ENCODE measurements around the gene GGACT.

GGACT gene

GRCh38 chr13:100534911-100535310 is 53.7 kb downstream of the GGACT start:
- no peaks in the 10 kb centered on the region for H3K9me3 ChIP-seq (ENCODE audit: insufficient read depth, low read depth, low read length)
- H3K36me3 ChIP-seq (ENCODE audit: insufficient read depth, low read depth, low read length): peaks cover 3% of the 10 kb centered on the region; the same call in 1 of the 2 replicates
- no peaks in the 10 kb centered on the region for H3K27me3 ChIP-seq (ENCODE audit: insufficient read depth, low read length)
- no peak overlapping the region for H3K9ac ChIP-seq (ENCODE audit: low read depth, low read length)
- H3K27ac ChIP-seq (ENCODE audit: low read length): no peak overlapping the region
- H3K4me3 ChIP-seq (ENCODE audit: low read length): no peak overlapping the region
- peaks cover 12% of the 10 kb centered on the region; the same call in 1 of the 2 replicates for H3K4me1 ChIP-seq (ENCODE audit: insufficient read depth, low read length)

DNA sequence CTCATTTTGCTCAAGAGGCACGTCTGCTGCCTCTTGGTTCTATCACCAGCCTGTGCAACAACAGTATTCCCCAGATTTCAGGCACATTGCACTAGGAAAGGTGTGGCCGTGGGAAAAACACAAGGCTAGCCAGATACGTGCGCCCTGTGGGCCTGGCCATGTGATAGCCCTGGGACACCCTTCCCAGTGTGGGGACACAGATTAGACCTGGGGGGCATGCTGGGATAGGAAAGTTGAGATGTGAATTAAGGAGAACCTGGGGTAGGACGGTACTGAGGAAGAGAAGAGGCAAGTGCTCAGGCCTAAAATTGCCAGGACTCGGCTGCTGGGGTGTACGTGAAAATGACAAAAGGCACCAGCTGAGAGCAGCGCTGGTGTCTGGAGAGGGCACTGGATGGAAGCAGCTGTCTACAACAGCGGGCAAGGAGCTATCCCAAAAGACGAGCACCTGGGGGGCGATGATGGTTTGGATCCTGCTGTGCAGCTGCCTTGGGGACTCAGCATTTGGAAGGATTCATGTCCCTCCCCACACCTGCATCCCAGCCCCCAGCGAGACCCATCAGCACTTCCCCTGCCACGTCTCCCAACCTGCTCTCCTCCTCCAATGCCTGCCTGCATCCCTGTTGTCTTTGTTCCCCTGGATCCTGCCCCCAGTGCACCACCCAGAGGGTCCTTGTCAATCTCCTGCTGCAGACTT is 54.3 kb downstream of the GGACT start:
- H3K36me3 ChIP-seq (ENCODE audit: insufficient read depth, low read depth, low read length): peaks cover 5% of the 10 kb centered on the region; the same call in 1 of the 2 replicates
- no peak overlapping the region for H3K9ac ChIP-seq (ENCODE audit: low read depth, low read length)
- peaks cover 13% of the 10 kb centered on the region; the same call in 1 of the 2 replicates for H3K4me1 ChIP-seq (ENCODE audit: insufficient read depth, low read length)
- no peaks in the 10 kb centered on the region for H3K9me3 ChIP-seq (ENCODE audit: insufficient read depth, low read depth, low read length)
- H3K4me3 ChIP-seq (ENCODE audit: low read length): no peak overlapping the region
- H3K27ac ChIP-seq (ENCODE audit: low read length): no peak overlapping the region
- no peaks in the 10 kb centered on the region for H3K27me3 ChIP-seq (ENCODE audit: insufficient read depth, low read length)

DNA sequence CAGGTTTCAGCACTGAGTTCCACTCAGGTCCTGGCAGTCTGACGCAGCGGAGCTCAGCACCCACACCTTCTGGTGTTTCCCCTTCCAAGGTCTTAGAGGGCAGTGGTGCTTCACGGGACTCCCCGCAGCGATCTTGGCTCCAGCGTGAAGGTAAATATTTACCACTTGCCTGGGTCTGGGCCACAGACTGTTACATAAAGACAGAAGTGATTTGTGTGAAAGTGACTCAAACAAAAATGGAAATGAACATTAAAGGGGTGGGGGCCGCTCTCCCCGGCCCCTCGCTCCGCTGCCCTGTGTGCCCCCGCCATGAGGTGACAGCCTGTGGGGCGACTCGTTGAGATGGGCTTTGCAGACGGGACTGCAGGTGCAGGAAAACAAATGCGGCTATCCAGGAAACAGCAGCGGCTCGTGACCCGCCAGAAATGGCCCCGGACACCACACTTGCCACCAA is 55.0 kb downstream of the GGACT start:
- Histone ChIP-seq H3K27me3 (ENCODE audit: insufficient read depth, low read length) (no peaks in the 10 kb centered on the region), H3K4me3 (ENCODE audit: low read length) (no peak overlapping the region), H3K27ac (ENCODE audit: low read length) (no peak overlapping the region)

DNA sequence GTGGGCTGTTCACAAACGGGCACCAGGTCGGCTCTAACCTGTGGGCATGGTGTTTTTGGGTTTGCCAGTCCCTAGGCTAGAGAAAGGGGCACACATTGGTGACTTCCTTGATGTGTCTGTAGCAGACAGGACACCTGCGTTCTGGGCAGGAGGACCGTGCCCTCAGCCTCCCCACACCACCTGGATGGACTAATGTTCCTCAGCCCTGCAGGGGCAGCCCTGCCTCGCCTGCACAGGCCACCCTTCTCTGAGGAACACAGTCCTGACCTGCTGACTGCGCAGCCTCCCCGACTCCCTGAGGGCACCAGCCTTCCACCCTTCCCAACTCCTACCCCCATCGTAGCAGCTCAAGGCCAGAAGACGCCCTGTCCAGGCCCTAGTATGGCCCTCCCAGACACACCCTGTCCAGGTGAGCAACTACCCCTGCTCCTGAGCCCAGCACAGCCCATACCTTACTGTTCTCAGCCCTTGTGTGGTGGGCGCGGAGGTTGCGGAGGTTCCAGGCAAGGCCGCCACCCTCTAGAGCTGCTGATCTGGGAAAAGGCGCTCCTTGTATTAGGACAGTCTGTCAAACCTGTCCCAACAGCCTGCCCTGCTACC is 55.7 kb downstream of the GGACT start:
- H3K27me3 ChIP-seq (ENCODE audit: insufficient read depth, low read length): no peaks in the 10 kb centered on the region
- H3K4me1 ChIP-seq (ENCODE audit: insufficient read depth, low read length): peaks cover 13% of the 10 kb centered on the region; the same call in 1 of the 2 replicates
- H3K9ac ChIP-seq (ENCODE audit: low read depth, low read length): no peak overlapping the region

More for the DNA sequence above, 55.0 kb downstream of the GGACT start:
- Histone ChIP-seq H3K36me3 (ENCODE audit: insufficient read depth, low read depth, low read length) (peaks cover 5% of the 10 kb centered on the region; the same call in 1 of the 2 replicates), H3K9ac (ENCODE audit: low read depth, low read length) (no peak overlapping the region), H3K9me3 (ENCODE audit: insufficient read depth, low read depth, low read length) (no peaks in the 10 kb centered on the region), H3K4me1 (ENCODE audit: insufficient read depth, low read length) (peaks cover 13% of the 10 kb centered on the region; the same call in 1 of the 2 replicates)

GRCh38 chr13:100532090-100532766 is 56.4 kb downstream of the GGACT start:
- H3K4me3 ChIP-seq (ENCODE audit: low read length): no peak overlapping the region
- no peak overlapping the region for H3K9ac ChIP-seq (ENCODE audit: low read depth, low read length)
- H3K9me3 ChIP-seq (ENCODE audit: insufficient read depth, low read depth, low read length): no peaks in the 10 kb centered on the region
- no peaks in the 10 kb centered on the region for H3K27me3 ChIP-seq (ENCODE audit: insufficient read depth, low read length)
- H3K36me3 ChIP-seq (ENCODE audit: insufficient read depth, low read depth, low read length): peaks cover 14% of the 10 kb centered on the region
- H3K4me1 ChIP-seq (ENCODE audit: insufficient read depth, low read length): peaks cover 13% of the 10 kb centered on the region; the same call in 1 of the 2 replicates
- no peak overlapping the region for H3K27ac ChIP-seq (ENCODE audit: low read length)

More for the DNA sequence above, 55.7 kb downstream of the GGACT start:
- no peak overlapping the region for H3K4me3 ChIP-seq (ENCODE audit: low read length)
- no peak overlapping the region for H3K27ac ChIP-seq (ENCODE audit: low read length)
- H3K9me3 ChIP-seq (ENCODE audit: insufficient read depth, low read depth, low read length): no peaks in the 10 kb centered on the region
- H3K36me3 ChIP-seq (ENCODE audit: insufficient read depth, low read depth, low read length): peaks cover 10% of the 10 kb centered on the region

DNA sequence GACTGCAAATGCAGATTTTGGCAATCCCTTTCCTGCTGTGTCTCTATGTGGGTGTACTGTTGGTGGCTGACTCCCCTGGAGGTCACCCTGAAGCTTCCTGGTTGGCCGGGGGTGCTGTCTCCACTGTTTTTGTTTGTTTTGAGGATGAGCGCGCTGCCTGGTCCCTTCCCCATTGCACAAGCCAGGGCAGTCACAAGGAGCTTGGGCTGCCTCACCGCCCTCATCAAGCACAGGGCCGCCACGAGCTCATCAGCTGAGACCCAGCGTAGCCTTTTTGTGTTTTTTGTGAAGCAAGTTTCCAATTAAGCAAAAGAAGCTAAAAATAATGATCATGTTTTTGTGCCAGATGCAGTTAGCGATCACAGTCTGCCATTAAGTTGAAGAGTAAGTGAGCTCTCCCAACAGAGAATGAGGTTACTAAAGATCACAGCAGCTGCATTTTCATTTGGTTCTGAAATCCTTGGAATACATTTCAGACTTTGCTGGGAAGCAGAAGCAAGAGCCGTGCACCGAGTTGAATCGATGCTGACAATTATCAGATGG is 57.8 kb downstream of the GGACT start:
- H3K9ac ChIP-seq (ENCODE audit: low read depth, low read length): no peak overlapping the region; the same call in 1 of the 2 replicates
- H3K27me3 ChIP-seq (ENCODE audit: insufficient read depth, low read length): no peaks in the 10 kb centered on the region
- no peaks in the 10 kb centered on the region for H3K9me3 ChIP-seq (ENCODE audit: insufficient read depth, low read depth, low read length)
- H3K27ac ChIP-seq (ENCODE audit: low read length): no peak overlapping the region
- no peak overlapping the region for H3K4me3 ChIP-seq (ENCODE audit: low read length)
- peaks cover 13% of the 10 kb centered on the region; the same call in 1 of the 2 replicates for H3K4me1 ChIP-seq (ENCODE audit: insufficient read depth, low read length)
- H3K36me3 ChIP-seq (ENCODE audit: insufficient read depth, low read depth, low read length): peaks cover 14% of the 10 kb centered on the region

- H3K4me3 ChIP-seq (ENCODE audit: low read length): no peak overlapping the region
- no peak overlapping the region for H3K27ac ChIP-seq (ENCODE audit: low read length)
- H3K9ac ChIP-seq (ENCODE audit: low read depth, low read length): no peak overlapping the region
- no peaks in the 10 kb centered on the region for H3K27me3 ChIP-seq (ENCODE audit: insufficient read depth, low read length)
- H3K9me3 ChIP-seq (ENCODE audit: insufficient read depth, low read depth, low read length): no peaks in the 10 kb centered on the region
- H3K36me3 ChIP-seq (ENCODE audit: insufficient read depth, low read depth, low read length): peaks cover 14% of the 10 kb centered on the region
- H3K4me1 ChIP-seq (ENCODE audit: insufficient read depth, low read length): peaks cover 13% of the 10 kb centered on the region; the same call in 1 of the 2 replicates
Observed at GRCh38 chr13:100529666-100530377, 58.8 kb downstream of the GGACT start.

DNA sequence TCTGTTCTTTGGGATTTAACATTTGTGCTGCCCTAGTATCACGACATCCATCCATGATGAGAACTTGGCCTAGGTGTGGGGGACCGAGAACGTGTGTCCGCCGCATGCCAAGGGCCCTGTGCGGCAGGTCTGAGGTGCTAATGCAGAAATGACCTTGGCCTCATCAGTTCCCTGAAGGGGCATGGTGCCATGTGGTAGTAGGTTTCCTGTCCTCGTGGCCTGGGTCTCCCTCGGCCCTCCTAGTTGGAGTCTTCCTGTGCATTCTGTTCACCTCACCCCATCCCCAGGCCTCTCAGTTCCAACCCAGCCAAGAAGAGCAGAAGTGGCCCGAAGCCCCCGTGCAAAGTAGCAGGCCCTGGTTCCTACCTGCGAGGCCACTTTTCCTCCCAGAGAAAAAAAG is 59.8 kb downstream of the GGACT start:
- Histone ChIP-seq H3K4me1 (ENCODE audit: insufficient read depth, low read length) (peaks cover 13% of the 10 kb centered on the region; the same call in 1 of the 2 replicates), H3K4me3 (ENCODE audit: low read length) (no peak overlapping the region), H3K27me3 (ENCODE audit: insufficient read depth, low read length) (no peaks in the 10 kb centered on the region), H3K27ac (ENCODE audit: low read length) (no peak overlapping the region), H3K9me3 (ENCODE audit: insufficient read depth, low read depth, low read length) (no peaks in the 10 kb centered on the region), H3K36me3 (ENCODE audit: insufficient read depth, low read depth, low read length) (peaks cover 14% of the 10 kb centered on the region), H3K9ac (ENCODE audit: low read depth, low read length) (no peak overlapping the region)

DNA sequence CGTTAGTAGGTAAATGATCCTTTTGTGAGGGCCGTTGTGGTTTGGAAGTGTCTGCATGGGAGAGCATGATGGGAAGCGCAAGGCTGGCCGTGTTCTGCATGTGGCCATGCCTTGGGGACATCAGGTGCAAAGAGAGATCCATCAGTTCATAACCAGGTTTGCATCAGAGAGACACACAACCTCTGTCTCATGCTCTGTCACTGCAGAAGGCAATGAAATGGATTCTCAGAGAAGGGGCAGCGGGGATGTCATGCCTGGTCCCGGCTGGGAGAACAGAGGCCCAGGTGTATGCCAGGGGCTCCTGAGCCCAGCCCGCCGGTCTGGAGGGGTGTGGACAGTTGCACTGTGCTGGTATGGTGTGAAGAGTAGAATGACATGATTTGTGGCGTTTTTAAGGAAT is 60.2 kb downstream of the GGACT start:
- Histone ChIP-seq H3K27me3 (ENCODE audit: insufficient read depth, low read length) (no peaks in the 10 kb centered on the region), H3K9me3 (ENCODE audit: insufficient read depth, low read depth, low read length) (no peaks in the 10 kb centered on the region), H3K36me3 (ENCODE audit: insufficient read depth, low read depth, low read length) (peaks cover 14% of the 10 kb centered on the region), H3K9ac (ENCODE audit: low read depth, low read length) (no peak overlapping the region), H3K27ac (ENCODE audit: low read length) (no peak overlapping the region), H3K4me1 (ENCODE audit: insufficient read depth, low read length) (peaks cover 13% of the 10 kb centered on the region; the same call in 1 of the 2 replicates), H3K4me3 (ENCODE audit: low read length) (no peak overlapping the region)

GRCh38 chr13:100527644-100528043 is 60.9 kb downstream of the GGACT start:
- Histone ChIP-seq H3K4me3 (ENCODE audit: low read length) (no peak overlapping the region), H3K27me3 (ENCODE audit: insufficient read depth, low read length) (no peaks in the 10 kb centered on the region), H3K36me3 (ENCODE audit: insufficient read depth, low read depth, low read length) (peaks cover 14% of the 10 kb centered on the region), H3K27ac (ENCODE audit: low read length) (no peak overlapping the region), H3K9me3 (ENCODE audit: insufficient read depth, low read depth, low read length) (no peaks in the 10 kb centered on the region), H3K9ac (ENCODE audit: low read depth, low read length) (no peak overlapping the region), H3K4me1 (ENCODE audit: insufficient read depth, low read length) (peaks cover 13% of the 10 kb centered on the region; the same call in 1 of the 2 replicates)

All from iPS-20b (cell line).